NCI-H146 treated with DMSO at 0.1 percent for 48 hours (cell line): ENCODE measurements around the gene LMCD1.

Experiments
- DNase-seq: peaks from one replicate; lab custom pipeline; 2025; ENCODE audit not compliant: unreplicated experiment; lab: John Stamatoyannopoulos, UW

LMCD1 gene

GRCh38 chr3:8503871-8504610 is 2.4 kb downstream of the LMCD1 start:
- DNase-seq, result no peak

DNA sequence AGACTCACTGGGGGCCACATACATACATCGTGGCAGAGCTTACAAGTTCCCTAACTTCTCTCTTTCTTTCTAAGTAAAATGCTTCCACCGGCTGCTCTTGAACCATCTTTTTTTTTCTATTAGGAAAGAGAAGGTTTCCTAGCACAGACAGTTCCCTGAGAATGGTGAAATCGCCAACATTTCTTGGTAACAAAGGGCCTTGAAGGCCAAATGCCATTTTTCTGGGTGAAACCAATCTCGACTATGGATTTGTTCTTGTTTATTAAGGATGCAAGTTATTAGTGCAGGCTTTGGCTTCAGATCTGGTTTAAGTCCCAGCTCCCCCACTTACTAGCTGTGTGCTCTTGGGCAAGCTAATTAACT is 3.0 kb downstream of the LMCD1 start:
- DNase-seq, result no peak

DNA sequence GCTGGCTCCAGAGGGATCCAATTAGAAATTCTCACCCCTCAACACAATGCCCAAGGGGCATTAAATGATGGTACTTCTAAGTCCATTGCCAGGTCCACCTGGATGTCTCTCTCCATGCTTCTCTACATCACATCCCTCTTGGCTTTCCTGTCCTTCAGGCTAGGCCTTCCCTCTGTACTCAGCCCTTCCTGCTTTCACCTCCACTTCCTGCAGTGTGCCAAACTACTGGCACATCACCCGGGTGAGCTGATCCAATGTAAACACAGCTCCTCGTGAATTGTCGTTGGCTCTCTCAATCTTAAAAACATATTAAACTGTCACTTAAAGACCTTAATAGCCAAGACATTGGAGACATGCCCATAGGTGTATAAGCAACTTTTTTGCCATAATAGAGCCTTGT is 4.0 kb downstream of the LMCD1 start:
- DNase-seq, result no peak

- no peak for DNase-seq
Measured at GRCh38 chr3:8506571-8507061, 5.0 kb downstream of the LMCD1 start.

- DNase-seq, result no peak
Measured at GRCh38 chr3:8507496-8507895, 5.9 kb downstream of the LMCD1 start.

- DNase-seq, result no peak
Measured at GRCh38 chr3:8509961-8510360, 8.3 kb downstream of the LMCD1 start.

DNA sequence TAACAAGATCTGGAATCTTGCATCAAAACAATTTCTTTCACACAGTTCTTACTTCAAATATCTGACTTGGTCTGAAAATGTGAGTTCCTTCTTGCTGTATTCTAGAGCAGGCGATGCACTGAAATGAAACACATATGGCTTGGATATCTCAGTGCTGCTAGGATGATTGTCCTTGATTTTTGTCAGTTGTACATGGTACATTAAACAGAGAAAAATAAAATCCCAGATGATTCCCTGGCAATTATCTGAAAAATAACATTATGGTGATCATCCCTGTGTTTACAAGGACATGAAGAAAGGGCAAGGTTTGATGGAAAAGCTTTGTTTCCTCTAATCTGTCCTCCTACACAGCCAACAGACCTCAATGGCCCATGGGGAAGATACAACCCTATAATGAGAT is 10.6 kb downstream of the LMCD1 start:
- no peak for DNase-seq

GRCh38 chr3:8516047-8516661 is 14.5 kb downstream of the LMCD1 start:
- DNase-seq, result no peak

DNA sequence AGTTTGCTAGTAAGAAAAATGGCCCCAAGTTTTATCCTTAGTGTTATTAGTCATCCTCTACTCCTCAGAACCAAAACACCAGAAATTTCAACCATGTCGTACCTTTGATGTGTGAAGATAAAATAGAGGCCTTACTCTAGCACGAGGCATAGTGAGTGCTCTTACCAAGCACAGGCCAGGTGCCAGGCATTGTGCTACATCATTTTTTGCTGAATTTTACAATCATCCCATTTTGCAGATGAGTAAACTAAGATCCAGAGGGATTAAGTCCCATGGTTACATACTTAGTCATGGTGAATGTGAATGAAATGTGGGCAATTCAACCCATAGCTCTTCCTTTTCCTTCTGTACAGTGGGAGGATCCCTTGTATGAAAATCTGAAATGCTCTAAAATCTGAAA is 15.2 kb downstream of the LMCD1 start:
- DNase-seq, result no peak

GRCh38 chr3:8517487-8517886 is 15.9 kb downstream of the LMCD1 start:
- DNase-seq, result no peak

DNA sequence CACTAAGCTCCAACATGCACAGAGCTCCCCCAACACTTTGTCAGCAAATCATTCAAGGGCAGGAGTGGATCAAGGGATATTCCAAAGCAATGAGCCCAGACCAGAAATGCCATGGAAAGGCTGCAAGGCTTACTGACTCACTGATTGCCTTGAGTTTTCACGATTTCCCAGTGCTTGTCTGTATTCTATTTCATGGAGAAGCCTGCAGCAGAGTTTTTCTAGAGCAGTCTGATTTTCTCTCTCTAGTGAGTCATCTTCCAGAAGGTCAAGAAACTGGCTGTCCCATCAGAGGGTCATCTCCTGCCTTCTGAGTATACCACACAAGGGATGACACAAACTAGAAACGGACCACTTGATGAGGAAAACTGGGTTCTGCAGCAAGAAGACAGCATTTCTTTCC is 16.5 kb downstream of the LMCD1 start:
- DNase-seq, result no peak

- DNase-seq, result no peak
Measured at GRCh38 chr3:8519156-8519555, 17.5 kb downstream of the LMCD1 start.

GRCh38 chr3:8519774-8520448 is 18.3 kb downstream of the LMCD1 start:
- DNase-seq, result no peak

GRCh38 chr3:8520816-8521403 is 19.3 kb downstream of the LMCD1 start:
- DNase-seq, result no peak

GRCh38 chr3:8523041-8523440 is 21.4 kb downstream of the LMCD1 start:
- DNase-seq, result no peak

GRCh38 chr3:8524249-8524648 is 22.6 kb downstream of the LMCD1 start:
- DNase-seq, result no peak

- no peak for DNase-seq
Measured at GRCh38 chr3:8524656-8525399, 23.2 kb downstream of the LMCD1 start.

DNA sequence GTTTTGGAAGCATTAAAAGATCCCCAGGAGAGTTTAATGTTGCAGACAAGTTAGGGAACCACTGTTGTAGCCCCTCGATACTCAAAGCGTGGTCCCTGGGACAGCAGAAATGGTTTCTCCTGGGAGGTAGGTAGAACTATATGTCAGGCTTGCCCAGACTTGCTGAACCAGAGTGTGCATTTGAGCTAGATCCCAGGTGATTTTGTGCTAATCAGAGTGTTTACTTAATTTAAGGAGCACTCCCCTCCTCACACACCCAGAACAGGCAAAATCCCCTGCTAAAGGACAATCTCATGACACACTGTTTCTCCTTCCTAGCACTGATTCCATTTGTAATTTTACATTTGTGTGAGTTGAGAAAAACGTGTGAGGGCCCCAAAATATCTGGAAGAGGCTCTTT is 24.3 kb downstream of the LMCD1 start:
- DNase-seq, result no peak

DNA sequence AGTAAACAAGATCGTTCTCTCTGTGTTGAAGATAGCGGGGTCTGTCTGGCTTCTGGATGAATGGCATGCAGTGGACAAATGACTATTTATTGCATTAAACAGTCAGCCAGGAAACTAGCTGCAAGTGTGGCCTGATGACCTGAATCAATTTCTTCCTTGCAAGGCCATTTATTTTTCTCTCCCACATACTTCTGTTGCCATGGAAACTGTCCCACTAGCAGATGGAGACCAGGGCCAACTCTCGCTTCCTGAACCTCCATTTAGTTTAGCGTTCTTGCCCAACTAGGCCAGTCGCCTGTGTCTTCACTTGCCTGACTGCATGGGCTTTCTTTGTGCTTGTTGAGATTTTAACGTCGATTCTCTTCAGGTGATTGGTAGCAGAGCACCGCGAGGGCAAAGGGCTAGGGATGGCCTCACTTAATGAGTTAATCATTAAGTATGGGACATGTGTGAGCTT is 27.6 kb downstream of the LMCD1 start:
- no peak for DNase-seq

GRCh38 chr3:8529738-8530525 is 28.3 kb downstream of the LMCD1 start:
- DNase-seq, result no peak
